GM23338 (cell line): Measurements from ENCODE around the gene UBASH3B. TPM values are rescaled to one million over a fixed set of nuclear protein-coding genes. Genes with fewer than 3 reads are reported as not detected.

Experiments
- ATAC-seq: fragments of 200-7000 bp; cut with Tn5 transposase; 3 replicates; pipeline ENCODE4 v1.9.1; 2020
- DNase-seq: peaks from one replicate; pipeline ENCODE4 v3.0.0-alpha.2; 2015; ENCODE audit warnings: low spot score
- H2AFZ ChIP-seq: fragments of 200-600 bp; sonication (generic); 2 replicates; pipeline ENCODE4 v1.8.0; 2016; ENCODE audit warnings: antibody characterized with exemption, mild to moderate bottlenecking, moderate library complexity
- H3F3A ChIP-seq: fragments of 200-600 bp; sonication (generic); replicated peaks from 2 replicates; pipeline ENCODE4 v1.8.0; 2017; ENCODE audit warnings: antibody characterized with exemption, mixed run types, low read depth
- H3K27ac ChIP-seq: fragments of 200-600 bp; sonication (generic); 2 replicates; pipeline ENCODE4 v1.6.1; 2016; ENCODE audit warnings: low read depth
- H3K27me3 ChIP-seq: fragments of 200-600 bp; sonication (generic); 2 replicates; pipeline ENCODE4 v1.8.0; 2016; ENCODE audit warnings: mild to moderate bottlenecking, mixed run types, moderate library complexity; ENCODE audit not compliant: insufficient read depth
- H3K36me3 ChIP-seq: fragments of 200-600 bp; sonication (generic); 2 replicates; pipeline ENCODE4 v1.8.0; 2016; ENCODE audit warnings: mild to moderate bottlenecking; ENCODE audit not compliant: insufficient read depth
- H3K4me1 ChIP-seq: fragments of 200-600 bp; sonication (generic); 2 replicates; pipeline ENCODE4 v1.8.0; 2016; ENCODE audit warnings: mild to moderate bottlenecking, moderate library complexity; ENCODE audit not compliant: insufficient read depth
- H3K4me2 ChIP-seq: fragments of 200-600 bp; sonication (generic); 2 replicates; pipeline ENCODE4 v1.7.1; 2017; ENCODE audit warnings: mixed run types
- H3K4me3 ChIP-seq: fragments of 200-600 bp; sonication (generic); 2 replicates; pipeline ENCODE4 v1.6.1; 2016; ENCODE audit warnings: mixed run types
- H3K79me2 ChIP-seq: fragments of 200-600 bp; sonication (generic); replicated peaks from 2 replicates; pipeline ENCODE4 v1.8.0; 2017; ENCODE audit warnings: mild to moderate bottlenecking; ENCODE audit not compliant: insufficient read depth
- H3K9me2 ChIP-seq: fragments of 200-600 bp; sonication (generic); 2 replicates; pipeline ENCODE4 v1.8.0; 2017; ENCODE audit not compliant: insufficient read depth
- H4K20me1 ChIP-seq: fragments of 200-600 bp; sonication (generic); replicated peaks from 2 replicates; pipeline ENCODE4 v1.8.0; 2017; ENCODE audit warnings: mild to moderate bottlenecking; ENCODE audit not compliant: insufficient read depth
- H3K27ac Mint-ChIP-seq: 2 replicates; pipeline ENCODE4 v1.8.0; 2020; ENCODE audit warnings: inconsistent platforms, mild to moderate bottlenecking, moderate library complexity, mixed read lengths
- H3K27me3 Mint-ChIP-seq: 3 replicates; pipeline ENCODE4 v1.8.0; 2022; ENCODE audit warnings: low read depth, mild to moderate bottlenecking, moderate library complexity, mixed read lengths, inconsistent platforms; ENCODE audit not compliant: insufficient read depth, poor library complexity
- H3K36me3 Mint-ChIP-seq: 3 replicates; pipeline ENCODE4 v1.8.0; 2021; ENCODE audit warnings: low read depth, mild to moderate bottlenecking, inconsistent platforms, moderate library complexity, mixed read lengths
- H3K4me1 Mint-ChIP-seq: 3 replicates; pipeline ENCODE4 v1.8.0; 2020; ENCODE audit warnings: mild to moderate bottlenecking, inconsistent platforms, mixed read lengths
- H3K4me3 Mint-ChIP-seq: 3 replicates; pipeline ENCODE4 v1.8.0; 2021; ENCODE audit warnings: moderate library complexity, mild to moderate bottlenecking, inconsistent platforms, mixed read lengths
- H3K9me3 Mint-ChIP-seq: 3 replicates; pipeline ENCODE4 v1.8.0; 2020; ENCODE audit warnings: moderate library complexity, mild to moderate bottlenecking, inconsistent platforms, mixed read lengths
- CREB1 ChIP-seq: fragments of 250-450 bp; sonication (Bioruptor Pico); IDR thresholded peaks from 2 replicates; pipeline ENCODE4 v1.5.0; 2020; ENCODE audit warnings: low read depth, mild to moderate bottlenecking, moderate library complexity
- ETS1 ChIP-seq: IDR thresholded peaks from 2 replicates; pipeline ENCODE4 v1.6.1; 2016; ENCODE audit warnings: antibody characterized with exemption
- EZH2 ChIP-seq: fragments of 200-600 bp; sonication (generic); IDR thresholded peaks from one replicate; pipeline ENCODE4 v1.8.0; 2017; ENCODE audit warnings: antibody characterized with exemption, mild to moderate bottlenecking, low read depth; ENCODE audit not compliant: unreplicated experiment
- EZH2phosphoT487 ChIP-seq: fragments of 200-600 bp; sonication (generic); IDR thresholded peaks from one replicate; pipeline ENCODE4 v1.8.1; 2018; ENCODE audit warnings: antibody characterized with exemption; ENCODE audit not compliant: unreplicated experiment
- JUNB ChIP-seq: IDR thresholded peaks from one replicate; pipeline ENCODE4 v1.6.1; 2016; ENCODE audit warnings: antibody characterized with exemption; ENCODE audit not compliant: unreplicated experiment
- NANOG ChIP-seq: IDR thresholded peaks from 2 replicates; pipeline ENCODE4 v1.6.1; 2016; ENCODE audit warnings: antibody characterized with exemption, borderline replicate concordance
- POLR2AphosphoS5 ChIP-seq: IDR thresholded peaks from 2 replicates; pipeline ENCODE4 v1.6.1; 2016; ENCODE audit warnings: antibody characterized with exemption, low read depth
- REST ChIP-seq: IDR thresholded peaks from one replicate; pipeline ENCODE4 v1.6.1; 2018; ENCODE audit warnings: antibody characterized with exemption; ENCODE audit not compliant: unreplicated experiment
- STAT1 ChIP-seq: IDR thresholded peaks from one replicate; pipeline ENCODE4 v1.6.1; 2016; ENCODE audit warnings: antibody characterized with exemption; ENCODE audit not compliant: unreplicated experiment
- ZNF114 ChIP-seq: fragments of 250-450 bp; sonication (Bioruptor Pico); IDR thresholded peaks from 2 replicates; pipeline ENCODE4 v1.5.0; 2020; ENCODE audit warnings: mild to moderate bottlenecking, moderate library complexity
- ZNF331 ChIP-seq: fragments of 250-450 bp; sonication (Bioruptor Pico); IDR thresholded peaks from 2 replicates; pipeline ENCODE4 v1.5.0; 2020; ENCODE audit warnings: low read depth, mild to moderate bottlenecking, moderate library complexity
- polyA plus RNA-seq: library from polyadenylated mRNA; unstranded; fragments of >200 nt; fragmentation: Nextera tagmentation; extraction: Ambion mirVana; gene quantifications from 2 replicates; pipeline ENCODE4 v1.2.1, GENCODE V29; 2016
- total RNA-seq: library from RNA; depleted of rRNA; stranded (reverse); fragments of >200 nt; shearing (Covaris generic); gene quantifications from 2 replicates; pipeline ENCODE4 v1.2.3, GENCODE V29; 2014
- TF ChIP-seq, protein P1 (sequence below), 2 experiments: fragments of 200-600 bp in 1 of 2; sonication (generic) in 1 of 2; conservative IDR thresholded peaks; 2 replicates each; pipeline versions ENCODE4 v1.5.1 to v1.6.1; 2016 to 2017; ENCODE audit warnings: antibody characterized with exemption in 2 of 2, low read depth in 2 of 2, mild to moderate bottlenecking in 2 of 2, moderate library complexity in 1 of 2
- TF ChIP-seq, protein P2 (sequence below): fragments of 250-450 bp; sonication (Bioruptor Pico); IDR thresholded peaks from 2 replicates; pipeline ENCODE4 v1.5.0; 2020; ENCODE audit warnings: mild to moderate bottlenecking, moderate library complexity

Gene UBASH3B
- total and polyA plus RNA-seq, 2 experiments from 2014 or later: 2.1 to 12.0 TPM

DNA sequence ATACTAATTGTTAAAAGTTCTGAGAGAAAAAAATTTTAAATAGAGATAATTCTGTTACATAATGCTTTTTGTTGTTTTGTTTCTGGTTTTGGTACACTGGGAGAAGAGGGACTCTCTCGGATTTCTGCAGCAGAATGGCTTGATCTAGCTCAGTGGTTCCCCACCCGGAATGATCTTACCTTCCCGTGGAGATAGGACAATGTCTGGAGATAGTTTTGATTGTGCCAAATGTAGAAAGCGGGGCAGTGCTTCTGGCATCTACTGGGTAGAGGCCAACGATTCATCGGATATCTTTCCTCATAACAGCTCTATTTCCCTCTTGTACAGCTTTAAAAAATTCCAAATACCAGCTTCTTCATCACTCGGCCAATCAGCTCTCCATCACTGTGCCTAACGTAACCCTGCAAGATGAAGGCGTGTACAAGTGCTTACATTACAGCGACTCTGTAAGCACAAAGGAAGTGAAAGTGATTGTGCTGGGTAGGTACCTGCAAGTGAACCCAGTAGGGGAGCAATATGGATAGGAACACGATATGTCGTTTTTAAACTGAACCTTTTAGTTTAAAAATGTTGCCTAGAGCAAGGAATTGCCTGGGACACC, 195.9 kb downstream of the UBASH3B start:
- TF ChIP-seq EZH2phosphoT487: no peak
- TF ChIP-seq ZNF331 (CRISPR knock-in tag): no peak
- no peak for TF ChIP-seq JUNB
- no peak for TF ChIP-seq ETS1
- no peak for TF ChIP-seq ZNF114 (CRISPR knock-in tag)
- no peak for TF ChIP-seq NANOG
- TF ChIP-seq, protein P1, sequence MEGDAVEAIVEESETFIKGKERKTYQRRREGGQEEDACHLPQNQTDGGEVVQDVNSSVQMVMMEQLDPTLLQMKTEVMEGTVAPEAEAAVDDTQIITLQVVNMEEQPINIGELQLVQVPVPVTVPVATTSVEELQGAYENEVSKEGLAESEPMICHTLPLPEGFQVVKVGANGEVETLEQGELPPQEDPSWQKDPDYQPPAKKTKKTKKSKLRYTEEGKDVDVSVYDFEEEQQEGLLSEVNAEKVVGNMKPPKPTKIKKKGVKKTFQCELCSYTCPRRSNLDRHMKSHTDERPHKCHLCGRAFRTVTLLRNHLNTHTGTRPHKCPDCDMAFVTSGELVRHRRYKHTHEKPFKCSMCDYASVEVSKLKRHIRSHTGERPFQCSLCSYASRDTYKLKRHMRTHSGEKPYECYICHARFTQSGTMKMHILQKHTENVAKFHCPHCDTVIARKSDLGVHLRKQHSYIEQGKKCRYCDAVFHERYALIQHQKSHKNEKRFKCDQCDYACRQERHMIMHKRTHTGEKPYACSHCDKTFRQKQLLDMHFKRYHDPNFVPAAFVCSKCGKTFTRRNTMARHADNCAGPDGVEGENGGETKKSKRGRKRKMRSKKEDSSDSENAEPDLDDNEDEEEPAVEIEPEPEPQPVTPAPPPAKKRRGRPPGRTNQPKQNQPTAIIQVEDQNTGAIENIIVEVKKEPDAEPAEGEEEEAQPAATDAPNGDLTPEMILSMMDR (conservative IDR thresholded peaks at IDR 0.05; ENCODE audit: low read depth in 2 of 2): no peak
- no peak for TF ChIP-seq REST
- TF ChIP-seq EZH2: no peak
- TF ChIP-seq, protein P2, sequence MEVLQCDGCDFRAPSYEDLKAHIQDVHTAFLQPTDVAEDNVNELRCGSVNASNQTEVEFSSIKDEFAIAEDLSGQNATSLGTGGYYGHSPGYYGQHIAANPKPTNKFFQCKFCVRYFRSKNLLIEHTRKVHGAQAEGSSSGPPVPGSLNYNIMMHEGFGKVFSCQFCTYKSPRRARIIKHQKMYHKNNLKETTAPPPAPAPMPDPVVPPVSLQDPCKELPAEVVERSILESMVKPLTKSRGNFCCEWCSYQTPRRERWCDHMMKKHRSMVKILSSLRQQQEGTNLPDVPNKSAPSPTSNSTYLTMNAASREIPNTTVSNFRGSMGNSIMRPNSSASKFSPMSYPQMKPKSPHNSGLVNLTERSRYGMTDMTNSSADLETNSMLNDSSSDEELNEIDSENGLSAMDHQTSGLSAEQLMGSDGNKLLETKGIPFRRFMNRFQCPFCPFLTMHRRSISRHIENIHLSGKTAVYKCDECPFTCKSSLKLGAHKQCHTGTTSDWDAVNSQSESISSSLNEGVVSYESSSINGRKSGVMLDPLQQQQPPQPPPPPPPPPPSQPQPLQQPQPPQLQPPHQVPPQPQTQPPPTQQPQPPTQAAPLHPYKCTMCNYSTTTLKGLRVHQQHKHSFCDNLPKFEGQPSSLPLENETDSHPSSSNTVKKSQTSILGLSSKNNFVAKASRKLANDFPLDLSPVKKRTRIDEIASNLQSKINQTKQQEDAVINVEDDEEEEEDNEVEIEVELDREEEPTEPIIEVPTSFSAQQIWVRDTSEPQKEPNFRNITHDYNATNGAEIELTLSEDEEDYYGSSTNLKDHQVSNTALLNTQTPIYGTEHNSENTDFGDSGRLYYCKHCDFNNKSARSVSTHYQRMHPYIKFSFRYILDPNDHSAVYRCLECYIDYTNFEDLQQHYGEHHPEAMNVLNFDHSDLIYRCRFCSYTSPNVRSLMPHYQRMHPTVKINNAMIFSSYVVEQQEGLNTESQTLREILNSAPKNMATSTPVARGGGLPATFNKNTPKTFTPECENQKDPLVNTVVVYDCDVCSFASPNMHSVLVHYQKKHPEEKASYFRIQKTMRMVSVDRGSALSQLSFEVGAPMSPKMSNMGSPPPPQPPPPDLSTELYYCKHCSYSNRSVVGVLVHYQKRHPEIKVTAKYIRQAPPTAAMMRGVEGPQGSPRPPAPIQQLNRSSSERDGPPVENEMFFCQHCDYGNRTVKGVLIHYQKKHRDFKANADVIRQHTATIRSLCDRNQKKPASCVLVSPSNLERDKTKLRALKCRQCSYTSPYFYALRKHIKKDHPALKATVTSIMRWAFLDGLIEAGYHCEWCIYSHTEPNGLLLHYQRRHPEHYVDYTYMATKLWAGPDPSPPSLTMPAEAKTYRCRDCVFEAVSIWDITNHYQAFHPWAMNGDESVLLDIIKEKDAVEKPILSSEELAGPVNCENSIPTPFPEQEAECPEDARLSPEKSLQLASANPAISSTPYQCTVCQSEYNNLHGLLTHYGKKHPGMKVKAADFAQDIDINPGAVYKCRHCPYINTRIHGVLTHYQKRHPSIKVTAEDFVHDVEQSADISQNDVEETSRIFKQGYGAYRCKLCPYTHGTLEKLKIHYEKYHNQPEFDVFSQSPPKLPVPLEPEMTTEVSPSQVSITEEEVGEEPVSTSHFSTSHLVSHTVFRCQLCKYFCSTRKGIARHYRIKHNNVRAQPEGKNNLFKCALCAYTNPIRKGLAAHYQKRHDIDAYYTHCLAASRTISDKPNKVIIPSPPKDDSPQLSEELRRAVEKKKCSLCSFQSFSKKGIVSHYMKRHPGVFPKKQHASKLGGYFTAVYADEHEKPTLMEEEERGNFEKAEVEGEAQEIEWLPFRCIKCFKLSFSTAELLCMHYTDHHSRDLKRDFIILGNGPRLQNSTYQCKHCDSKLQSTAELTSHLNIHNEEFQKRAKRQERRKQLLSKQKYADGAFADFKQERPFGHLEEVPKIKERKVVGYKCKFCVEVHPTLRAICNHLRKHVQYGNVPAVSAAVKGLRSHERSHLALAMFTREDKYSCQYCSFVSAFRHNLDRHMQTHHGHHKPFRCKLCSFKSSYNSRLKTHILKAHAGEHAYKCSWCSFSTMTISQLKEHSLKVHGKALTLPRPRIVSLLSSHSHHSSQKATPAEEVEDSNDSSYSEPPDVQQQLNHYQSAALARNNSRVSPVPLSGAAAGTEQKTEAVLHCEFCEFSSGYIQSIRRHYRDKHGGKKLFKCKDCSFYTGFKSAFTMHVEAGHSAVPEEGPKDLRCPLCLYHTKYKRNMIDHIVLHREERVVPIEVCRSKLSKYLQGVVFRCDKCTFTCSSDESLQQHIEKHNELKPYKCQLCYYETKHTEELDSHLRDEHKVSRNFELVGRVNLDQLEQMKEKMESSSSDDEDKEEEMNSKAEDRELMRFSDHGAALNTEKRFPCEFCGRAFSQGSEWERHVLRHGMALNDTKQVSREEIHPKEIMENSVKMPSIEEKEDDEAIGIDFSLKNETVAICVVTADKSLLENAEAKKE (CRISPR knock-in tag): no peak
- TF ChIP-seq CREB1 (CRISPR knock-in tag): no peak
- TF ChIP-seq POLR2AphosphoS5: no peak
- TF ChIP-seq STAT1: no peak
- H3K27ac Mint-ChIP-seq: no peak overlapping the region
- Histone ChIP-seq H3K27ac (no peak overlapping the region), H3K4me2 (no peak overlapping the region), H3K4me3 (no peak overlapping the region), H3K9me2 (no peaks in the 10 kb centered on the region), H3F3A (no peaks in the 10 kb centered on the region), H3K27me3 (no peaks in the 10 kb centered on the region), H3K4me1 (peaks cover 18% of the 10 kb centered on the region; the same call in 1 of the 2 replicates), H3K79me2 (no peaks in the 10 kb centered on the region), H3K36me3 (no peaks in the 10 kb centered on the region), H4K20me1 (no peaks in the 10 kb centered on the region), H2AFZ (no peak overlapping the region)
- H3K9me3 Mint-ChIP-seq: no peaks in the 10 kb centered on the region
- H3K36me3 Mint-ChIP-seq: no peaks in the 10 kb centered on the region
- H3K27me3 Mint-ChIP-seq: peaks cover 3% of the 10 kb centered on the region
- ATAC-seq: no peak
- no peak for DNase-seq
- H3K4me3 Mint-ChIP-seq: no peak overlapping the region
- H3K4me1 Mint-ChIP-seq: peaks cover 25% of the 10 kb centered on the region
